HG03520 (cell line): ENCODE measurements around the gene DEFB119.
"Not testable (repeated sequence)": the region's sequence is repeated elsewhere in the genome, so short reads cannot be mapped to it uniquely, and the experiment has no call there.

Experiments
- ATAC-seq: cut with Tn5 transposase; IDR thresholded peaks from one replicate; pipeline ENCODE4 v1.9.1; 2021; ENCODE audit warnings: mild to moderate bottlenecking, moderate library complexity; ENCODE audit not compliant: unreplicated experiment

DEFB119 gene, protein sequence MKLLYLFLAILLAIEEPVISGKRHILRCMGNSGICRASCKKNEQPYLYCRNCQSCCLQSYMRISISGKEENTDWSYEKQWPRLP

DNA sequence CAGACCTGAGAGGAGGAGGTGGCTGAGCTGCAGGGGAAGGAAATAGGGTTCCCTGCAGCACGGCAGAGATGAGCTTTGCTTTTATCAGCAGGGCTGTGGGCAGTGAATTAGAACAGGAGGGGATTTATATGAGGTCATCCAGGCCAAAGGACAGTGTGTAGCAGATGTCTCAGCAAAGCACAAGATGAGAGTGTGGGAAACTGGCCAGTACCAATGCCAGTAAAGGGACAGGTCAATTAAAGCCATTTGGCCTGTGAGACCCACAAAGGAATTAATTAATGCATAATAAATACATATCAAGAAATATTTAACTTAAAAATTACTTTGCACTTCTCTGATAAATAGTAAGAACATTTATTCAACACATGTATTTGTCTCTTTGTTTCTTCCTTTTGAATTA lies at the start of gene DEFB119:
DEFB119 (minus strand) TSS at position 101 of the 400 bp plus-strand sequence. CDS start 107 bp downstream, outside the sequence.
- ATAC-seq, result no peak

DNA sequence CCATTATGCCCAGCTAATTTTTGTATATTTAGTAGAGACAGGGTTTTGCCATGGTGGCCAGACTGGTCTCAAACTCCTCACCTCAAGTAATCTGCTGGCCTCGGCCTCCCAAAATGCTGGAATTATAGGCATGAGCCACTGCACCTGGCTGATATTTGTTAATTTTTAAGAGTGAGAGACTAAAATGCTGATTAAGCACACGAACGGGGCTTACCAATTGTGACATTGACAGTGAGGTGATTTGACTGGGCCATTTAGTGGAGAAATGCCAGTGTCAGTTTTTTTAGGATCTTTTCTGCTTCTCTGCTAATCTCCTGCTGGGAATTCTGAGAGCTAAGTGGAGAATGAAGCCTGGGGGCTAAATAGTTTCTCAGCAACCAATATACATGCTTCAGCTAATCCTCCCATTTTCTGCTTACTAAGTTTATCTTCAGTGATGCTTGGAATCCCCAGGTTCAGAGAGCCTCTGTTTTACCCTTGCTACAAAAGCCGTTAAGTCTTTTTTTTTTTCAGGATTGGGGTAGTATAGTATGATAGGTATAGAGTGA lies 40.3 kb upstream of the DEFB119 start:
- ATAC-seq, result no peak

DNA sequence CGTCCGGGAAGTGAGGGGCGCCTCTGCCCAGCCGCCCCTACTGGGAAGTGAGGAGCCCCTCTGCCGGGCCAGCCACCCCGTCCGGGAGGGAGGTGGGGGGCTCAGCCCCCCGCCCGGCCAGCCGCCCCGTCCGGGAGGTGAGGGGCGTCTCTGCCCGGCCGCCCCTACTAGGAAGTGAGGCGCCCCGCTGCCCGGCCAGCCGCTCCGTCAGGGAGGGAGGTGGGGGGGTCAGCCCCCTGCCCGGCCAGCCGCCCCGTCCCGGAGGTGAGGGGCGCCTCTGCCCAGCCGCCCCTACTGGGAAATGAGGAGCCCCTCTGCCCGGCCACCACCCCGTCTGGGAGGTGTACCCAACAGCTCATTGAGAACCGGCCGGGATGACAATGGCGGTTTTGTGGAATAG lies 37.2 kb upstream of the DEFB119 start:
- ATAC-seq, result not testable (repeated sequence)

DNA sequence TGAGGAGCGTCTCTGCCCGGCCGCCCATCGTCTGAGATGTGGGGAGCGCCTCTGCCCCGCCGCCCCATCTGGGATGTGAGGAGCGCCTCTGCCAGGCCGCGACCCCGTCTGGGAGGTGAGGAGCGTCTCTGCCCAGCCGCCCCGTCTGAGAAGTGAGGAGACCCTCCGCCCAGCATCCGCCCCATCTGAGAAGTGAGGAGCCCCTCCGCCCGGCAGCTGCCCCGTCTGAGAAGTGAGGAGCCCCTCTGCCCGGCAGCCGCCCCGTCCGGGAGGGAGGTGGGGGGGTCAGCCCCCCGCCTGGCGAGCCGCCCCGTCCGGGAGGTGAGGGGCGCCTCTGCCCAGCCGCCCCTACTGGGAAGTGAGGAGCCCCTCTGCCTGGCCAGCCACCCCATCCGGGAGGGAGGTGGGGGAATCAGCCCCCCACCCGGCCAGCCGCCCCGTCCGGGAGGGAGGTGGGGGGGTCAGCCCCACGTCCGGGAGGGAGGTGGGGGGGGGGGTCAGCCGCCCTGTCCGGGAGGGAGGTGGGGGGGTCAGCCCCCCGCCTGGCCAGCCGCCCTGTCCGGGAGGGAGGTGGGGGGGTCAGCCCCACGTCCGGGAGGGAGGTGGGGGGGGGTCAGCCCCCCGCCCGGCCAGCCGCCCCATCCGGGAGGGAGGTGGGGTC lies 36.6 kb upstream of the DEFB119 start:
- ATAC-seq, result not testable (repeated sequence)

DNA sequence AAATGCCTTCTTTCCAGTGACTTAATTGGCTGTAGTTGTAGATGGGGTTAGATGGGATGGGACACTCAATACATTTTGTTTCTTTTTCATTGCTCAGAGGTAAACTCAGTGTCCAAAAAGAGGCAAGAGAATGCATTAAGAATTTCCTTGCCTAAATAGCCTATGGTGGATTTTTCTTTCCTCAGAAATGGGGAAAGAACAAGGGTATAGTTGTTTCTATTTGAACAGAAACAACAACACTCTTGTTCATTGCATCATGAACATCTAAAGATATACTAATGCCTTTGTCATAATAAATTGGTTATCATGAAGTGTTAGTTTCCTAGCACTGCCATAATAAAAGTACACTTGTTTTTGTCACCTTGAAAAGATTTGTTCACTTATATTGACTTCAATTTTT lies 35.4 kb upstream of the DEFB119 start:
- no peak for ATAC-seq

DNA sequence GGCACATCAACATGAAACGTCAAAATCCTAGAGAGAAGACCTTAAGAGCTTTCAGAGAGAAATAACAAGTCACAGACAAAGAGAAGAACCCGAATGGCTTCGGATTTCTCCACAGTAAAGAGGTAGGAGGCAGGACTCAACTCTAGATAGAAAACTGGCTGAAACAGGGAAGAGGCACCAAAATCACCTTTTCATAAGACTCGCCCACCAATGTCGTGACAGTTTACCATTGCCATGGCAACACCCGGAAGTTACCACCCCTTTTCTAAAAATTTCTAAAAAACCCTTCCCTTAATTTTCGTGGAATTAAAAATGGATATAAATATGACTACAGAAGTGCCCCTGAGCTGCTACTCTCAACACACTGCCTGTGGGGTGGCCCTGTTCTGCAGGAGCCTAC lies 27.9 kb upstream of the DEFB119 start:
- no peak for ATAC-seq

DNA sequence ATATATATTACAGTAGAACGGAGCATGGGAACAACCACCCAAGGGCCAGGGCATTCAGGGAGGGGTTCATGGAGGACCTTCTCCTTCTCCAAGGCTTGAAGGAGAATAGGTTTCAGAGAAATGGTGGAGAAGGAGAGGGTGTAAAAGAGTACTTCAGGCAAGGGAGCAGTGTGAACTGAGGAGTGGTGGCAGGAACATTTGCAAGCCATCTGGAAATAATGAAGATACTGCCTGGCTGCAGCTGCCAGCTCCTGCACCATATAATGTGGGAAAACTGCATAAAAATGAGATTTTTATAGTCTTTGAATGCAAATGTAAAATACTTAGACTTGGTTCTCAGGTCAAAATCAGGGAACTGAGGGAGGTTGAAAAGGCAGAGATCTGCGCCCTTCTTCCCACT lies 25.3 kb upstream of the DEFB119 start:
- ATAC-seq, result no peak

DNA sequence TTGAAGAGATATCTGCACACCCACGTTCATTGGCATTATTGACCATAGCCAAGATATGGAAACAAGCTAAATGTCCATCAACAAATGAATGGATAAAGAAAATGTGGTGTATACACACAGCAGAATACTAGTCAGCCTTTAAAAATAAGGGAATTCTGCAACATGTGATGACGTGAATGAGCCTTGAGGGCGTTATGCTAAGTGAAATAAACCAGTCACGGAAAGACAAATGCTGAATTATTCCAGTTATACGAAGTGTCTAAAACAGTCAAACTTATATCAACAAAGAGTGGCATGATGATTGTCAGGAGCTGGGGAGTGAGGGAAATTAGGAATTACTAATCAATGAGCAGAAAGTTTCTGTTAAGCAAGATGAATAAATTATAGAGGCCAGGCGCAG lies 24.0 kb upstream of the DEFB119 start:
- no peak for ATAC-seq

DNA sequence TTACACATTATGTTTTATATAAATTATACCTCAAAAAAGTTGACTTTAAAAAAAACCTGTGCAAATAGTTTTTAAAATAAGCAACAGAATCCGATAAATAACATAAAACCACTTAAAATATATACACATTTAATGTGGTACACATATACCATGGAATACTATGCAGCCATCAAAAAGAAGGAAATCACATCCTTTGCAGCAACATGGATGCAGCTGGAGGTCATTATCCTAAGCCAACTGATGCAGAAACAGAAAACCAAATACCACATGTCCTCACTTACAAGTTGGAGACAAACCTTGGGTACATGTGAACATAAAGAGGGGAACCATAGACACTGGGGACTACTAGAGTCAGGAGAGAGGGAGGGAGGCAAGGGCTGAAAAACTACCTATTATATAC lies 19.6 kb upstream of the DEFB119 start:
- ATAC-seq, result no peak

DNA sequence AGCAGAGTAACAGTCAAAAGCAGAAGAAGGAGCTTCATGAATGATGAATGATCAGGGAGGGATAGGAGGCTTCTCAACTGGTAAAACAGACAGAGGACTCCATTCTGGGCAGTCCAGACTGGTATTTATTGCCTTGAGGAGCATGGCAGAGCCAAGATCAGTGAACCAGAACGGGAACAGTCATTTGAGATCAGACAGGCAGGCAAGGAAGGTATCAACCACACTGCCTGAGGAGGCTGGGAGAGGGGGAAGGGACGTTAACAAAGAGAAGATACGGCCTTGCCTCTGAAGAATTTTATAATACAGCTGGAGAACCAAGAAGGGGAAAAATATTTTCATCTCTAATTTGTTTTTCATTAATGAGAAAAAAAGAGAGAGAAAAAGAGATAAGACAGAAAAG lies 15.7 kb upstream of the DEFB119 start, which contains the start of gene DEFB121:
DEFB121 (minus strand) TSS at position 101 of the 400 bp plus-strand sequence; CDS start at position 38, 63 bp downstream.
- no peak for ATAC-seq

DNA sequence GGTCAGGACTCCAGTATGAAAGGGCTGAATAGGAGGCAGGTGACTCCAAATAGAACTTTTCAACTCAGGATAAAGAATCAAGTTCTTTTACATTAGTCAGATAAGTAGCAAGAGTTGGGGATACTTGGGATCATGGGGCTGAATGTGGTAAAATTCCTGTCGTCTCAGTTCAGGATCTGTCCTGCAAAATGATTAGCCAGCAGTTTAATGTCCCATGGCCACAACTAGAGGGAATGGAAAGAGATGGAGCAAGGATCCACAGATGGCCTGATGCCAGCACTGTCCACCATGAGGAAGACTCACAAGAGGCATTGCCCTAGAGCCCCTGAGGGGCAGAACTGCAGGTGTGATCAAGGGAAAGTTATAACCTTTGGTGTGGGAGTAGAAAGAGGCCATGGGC lies 13.5 kb upstream of the DEFB119 start:
- no peak for ATAC-seq

DNA sequence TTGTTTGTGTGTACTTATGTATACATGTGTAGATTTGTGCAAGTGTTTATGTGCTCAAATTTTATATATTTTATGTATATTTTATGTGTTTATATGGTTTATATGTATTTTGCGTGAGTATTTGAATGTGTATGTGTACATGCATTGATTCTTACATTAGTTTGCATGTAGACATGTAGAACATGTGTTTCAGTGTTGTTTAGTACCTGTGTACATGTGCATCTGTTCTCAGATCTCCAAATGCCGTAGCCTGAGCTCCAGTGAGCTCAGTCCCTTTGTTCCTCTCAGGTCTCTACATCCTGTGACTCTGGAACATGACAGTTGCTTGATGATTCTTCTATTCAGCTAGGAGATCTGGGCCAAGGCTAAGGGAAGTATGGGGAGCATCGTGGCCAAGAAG lies 4.5 kb upstream of the DEFB119 start:
- no peak for ATAC-seq

DNA sequence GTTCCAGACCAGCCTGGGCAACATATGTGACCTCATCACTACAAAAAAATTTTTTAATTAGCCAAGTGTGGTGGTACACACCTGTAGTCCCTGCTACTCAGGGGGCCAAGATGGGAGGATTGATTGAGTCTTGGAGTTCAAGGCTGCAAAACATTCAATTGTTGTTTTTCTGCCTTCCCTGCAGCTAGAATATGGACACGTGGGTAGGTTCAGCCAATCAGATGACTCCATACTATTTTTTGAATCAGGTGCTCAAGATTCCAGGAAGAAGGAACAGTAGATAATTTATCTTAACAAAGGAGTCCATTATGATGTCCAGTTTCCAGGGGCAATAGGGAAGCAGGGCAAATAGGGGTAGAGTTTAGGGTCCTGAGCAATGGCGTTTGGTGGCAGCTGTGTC lies 2.4 kb upstream of the DEFB119 start:
- no peak for ATAC-seq

DNA sequence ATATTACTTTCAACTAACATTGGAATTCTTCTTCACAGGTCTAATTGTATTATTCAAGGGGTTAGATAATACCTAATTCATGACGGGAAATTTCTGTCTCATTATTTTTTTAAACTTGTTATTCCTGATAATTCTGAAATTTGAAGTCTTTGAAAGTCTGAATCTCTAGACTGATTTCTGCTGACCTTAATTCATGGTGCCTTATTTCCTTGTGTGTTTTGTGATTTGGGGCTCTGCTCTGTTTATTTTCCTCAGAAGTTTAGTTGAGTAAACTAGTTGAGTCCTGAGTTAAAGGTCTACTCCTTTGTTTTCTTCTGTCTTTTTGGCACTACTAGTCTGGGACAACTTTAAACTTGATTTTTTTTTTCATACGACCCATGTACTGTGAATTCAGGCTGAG lies 16.0 kb downstream of the DEFB119 start:
- ATAC-seq, result no peak

DNA sequence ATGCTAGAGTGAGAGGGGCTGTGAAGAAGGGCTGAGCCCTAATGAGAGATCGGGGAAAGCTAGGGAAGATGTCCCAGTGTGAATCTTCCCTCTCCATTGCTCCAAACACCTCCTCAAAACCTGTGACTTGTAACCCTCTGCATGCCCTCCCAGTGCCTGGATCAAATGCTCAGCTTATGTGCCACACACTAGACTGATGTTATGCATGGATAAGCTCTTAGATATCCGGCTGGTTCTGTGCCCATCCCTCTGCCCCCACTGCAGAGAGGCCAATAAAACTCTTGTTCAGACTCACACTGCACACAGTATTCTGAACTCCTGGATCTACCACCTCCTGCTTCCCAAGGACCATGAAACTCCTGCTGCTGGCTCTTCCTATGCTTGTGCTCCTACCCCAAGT lies 22.1 kb downstream of the DEFB119 start, which contains the start of gene DEFB118:
DEFB118 (plus strand) TSS at position 301 of the 400 bp plus-strand sequence; CDS start at position 351, 50 bp downstream.
- no peak for ATAC-seq

DNA sequence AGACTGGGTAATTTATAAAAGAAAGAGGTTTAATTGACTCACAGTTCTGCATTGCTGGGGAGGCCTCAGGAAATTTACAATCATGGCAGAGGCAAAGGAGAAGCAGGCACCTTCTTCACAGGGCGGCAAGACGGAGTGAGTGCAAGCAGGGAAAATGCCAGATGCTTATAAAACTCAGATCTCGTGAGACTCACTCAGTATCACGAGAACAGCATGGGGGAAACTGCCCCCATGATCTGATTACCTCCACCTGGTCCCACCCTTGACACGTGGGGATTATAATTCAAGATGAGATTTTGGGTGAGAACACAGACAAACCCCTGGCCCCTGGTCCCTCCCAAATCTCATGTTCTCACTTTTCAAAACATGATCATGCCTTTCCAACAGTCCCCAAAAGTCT lies 26.1 kb downstream of the DEFB119 start:
- ATAC-seq, result not testable (repeated sequence)

DNA sequence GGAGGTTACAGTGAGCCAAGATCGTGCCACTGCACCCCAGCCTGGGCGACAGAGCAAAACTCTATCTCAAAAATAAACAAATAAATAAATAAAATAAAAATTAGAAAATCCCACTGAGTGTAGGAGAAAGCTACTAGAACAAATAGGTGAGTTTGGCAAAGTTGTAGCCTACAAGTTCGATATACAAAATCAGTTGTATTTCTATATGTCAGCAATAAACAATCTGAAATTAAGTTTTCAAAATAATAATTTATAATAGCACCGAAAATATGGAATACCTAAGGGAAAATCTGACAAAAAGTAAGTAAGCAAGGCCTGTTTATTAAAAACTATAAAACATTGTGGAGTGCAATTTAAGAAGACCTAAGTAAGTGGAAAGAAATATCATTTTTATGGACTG lies 27.1 kb downstream of the DEFB119 start:
- ATAC-seq, result no peak

DNA sequence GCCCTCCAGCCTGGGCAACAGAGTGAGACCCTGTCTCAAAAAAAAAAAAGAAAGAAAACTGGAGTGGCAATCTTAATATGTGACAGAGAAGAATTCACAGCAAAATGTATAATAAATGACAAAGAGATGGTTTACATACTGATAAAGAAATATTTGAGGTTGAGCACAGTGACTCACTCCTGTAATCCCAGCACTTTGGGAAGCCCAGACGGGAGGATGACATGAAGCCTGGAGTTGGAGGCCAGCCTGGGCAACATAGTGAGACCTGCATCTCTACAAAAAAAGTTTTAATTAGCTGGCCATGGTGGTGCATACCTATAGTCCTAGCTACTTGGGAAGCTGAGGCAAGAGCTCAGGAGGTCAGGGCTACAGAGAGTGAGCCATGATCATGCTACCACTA lies 34.4 kb downstream of the DEFB119 start:
- no peak for ATAC-seq

DNA sequence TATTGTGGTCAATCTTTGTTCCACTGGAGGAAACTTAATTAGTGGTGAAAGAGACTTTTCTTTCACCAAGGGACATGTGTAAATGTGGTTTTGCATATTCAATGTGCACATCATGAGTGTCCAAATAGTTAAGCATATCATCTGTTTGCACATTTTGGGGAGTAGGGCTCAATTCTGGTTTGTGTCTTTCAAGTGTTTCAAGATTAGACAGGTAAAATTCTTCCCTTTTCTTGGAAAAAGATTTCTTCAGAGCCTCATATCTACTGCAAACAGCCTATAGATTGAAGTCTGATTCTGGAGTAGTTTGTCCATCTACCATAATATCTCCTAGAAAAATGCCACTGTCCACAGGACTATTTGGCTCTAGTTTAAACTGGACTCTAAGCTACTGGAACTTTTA lies 48.9 kb downstream of the DEFB119 start:
- ATAC-seq, result no peak

DNA sequence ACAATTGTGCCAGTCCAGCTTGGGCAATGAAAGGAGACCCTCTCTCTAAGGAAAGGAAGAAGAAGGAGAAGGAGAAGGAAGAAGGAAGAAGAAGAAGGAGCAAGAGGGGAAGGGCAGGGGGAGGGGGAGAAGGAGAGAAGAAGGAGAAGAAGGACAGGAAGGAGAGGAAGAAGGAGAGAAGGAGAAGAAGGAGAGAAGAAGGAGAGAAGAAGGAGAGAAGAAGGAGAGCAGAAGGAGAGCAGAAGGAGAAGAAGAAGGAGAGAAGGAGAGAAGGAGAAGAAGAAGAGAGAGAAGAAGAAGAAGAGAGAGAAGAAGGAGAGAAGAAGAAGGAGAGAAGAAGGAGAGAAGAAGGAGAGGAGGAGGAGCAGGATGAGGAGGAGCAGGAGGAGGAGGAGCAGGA lies 59.5 kb downstream of the DEFB119 start:
- no peak for ATAC-seq
